Astrocyte of the spinal cord (primary cell): ENCODE measurements around the gene NPAS2.

Experiments
- DNase-seq: peaks from one replicate; pipeline ENCODE4 v3.0.0; 2011; ENCODE audit warnings: low read depth, low spot score
- H3K4me3 ChIP-seq: 2 replicates; pipeline ENCODE4 v1.5.1; 2011; ENCODE audit warnings: low read depth, mild to moderate bottlenecking, low read length, moderate library complexity
- in situ Hi-C: cut with HindIII; loops from 2 replicates; pipeline ENCODE4 v1.10.0; 2017; ENCODE audit warnings: low sequenced_read_pairs
- TF ChIP-seq, protein P1 (sequence below): IDR thresholded peaks from 2 replicates; pipeline ENCODE4 v1.5.1; 2012; ENCODE audit warnings: low read depth, mild to moderate bottlenecking, low read length, inconsistent platforms

The NPAS2 gene

DNA sequence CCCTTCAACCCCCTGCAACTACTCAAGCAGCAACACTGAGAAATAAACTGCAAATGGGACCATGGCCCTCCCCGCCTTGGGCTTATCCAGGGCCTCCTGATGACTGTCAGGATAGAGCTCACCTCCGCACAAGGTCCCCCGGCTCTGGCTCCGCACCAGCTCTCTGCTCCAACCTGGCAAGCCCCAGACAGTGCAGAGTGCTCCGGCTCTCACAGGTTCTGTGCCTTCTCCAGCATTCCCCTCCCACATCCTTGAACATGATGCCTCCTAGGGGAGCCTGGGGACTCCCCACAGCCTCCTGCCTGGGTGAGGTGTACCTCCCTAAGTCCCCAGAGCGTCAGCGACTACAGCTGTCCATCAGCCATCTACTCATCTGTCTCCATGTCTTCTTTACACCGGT lies 26.7 kb upstream of the NPAS2 start:
- DNase-seq: no peak
- H3K4me3 ChIP-seq: no peak overlapping the region
- in situ Hi-C loops: no loop called here
- TF ChIP-seq, protein P1, sequence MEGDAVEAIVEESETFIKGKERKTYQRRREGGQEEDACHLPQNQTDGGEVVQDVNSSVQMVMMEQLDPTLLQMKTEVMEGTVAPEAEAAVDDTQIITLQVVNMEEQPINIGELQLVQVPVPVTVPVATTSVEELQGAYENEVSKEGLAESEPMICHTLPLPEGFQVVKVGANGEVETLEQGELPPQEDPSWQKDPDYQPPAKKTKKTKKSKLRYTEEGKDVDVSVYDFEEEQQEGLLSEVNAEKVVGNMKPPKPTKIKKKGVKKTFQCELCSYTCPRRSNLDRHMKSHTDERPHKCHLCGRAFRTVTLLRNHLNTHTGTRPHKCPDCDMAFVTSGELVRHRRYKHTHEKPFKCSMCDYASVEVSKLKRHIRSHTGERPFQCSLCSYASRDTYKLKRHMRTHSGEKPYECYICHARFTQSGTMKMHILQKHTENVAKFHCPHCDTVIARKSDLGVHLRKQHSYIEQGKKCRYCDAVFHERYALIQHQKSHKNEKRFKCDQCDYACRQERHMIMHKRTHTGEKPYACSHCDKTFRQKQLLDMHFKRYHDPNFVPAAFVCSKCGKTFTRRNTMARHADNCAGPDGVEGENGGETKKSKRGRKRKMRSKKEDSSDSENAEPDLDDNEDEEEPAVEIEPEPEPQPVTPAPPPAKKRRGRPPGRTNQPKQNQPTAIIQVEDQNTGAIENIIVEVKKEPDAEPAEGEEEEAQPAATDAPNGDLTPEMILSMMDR: no peak

DNA sequence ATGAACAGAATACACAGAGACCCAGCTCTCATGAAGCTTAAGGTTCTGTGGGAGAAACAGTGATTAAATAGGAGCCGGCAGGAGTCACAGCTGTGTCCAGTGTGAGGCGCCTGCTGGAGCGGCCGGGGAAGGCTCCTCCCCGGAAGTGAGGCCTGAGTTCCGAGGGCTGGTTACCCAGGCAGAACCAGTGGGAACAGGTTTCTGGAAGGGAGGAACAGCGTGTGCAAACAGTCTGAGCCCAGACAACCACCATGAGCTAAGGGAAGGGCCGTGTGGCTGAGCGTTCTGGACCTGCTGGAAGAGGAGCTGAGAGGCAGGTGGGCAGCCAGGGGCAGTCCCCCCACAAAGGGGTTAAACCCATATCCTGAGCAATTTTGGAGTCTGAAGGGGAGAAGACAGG lies 26.0 kb upstream of the NPAS2 start:
- in situ Hi-C loops: no loop called here
- DNase-seq: no peak

DNA sequence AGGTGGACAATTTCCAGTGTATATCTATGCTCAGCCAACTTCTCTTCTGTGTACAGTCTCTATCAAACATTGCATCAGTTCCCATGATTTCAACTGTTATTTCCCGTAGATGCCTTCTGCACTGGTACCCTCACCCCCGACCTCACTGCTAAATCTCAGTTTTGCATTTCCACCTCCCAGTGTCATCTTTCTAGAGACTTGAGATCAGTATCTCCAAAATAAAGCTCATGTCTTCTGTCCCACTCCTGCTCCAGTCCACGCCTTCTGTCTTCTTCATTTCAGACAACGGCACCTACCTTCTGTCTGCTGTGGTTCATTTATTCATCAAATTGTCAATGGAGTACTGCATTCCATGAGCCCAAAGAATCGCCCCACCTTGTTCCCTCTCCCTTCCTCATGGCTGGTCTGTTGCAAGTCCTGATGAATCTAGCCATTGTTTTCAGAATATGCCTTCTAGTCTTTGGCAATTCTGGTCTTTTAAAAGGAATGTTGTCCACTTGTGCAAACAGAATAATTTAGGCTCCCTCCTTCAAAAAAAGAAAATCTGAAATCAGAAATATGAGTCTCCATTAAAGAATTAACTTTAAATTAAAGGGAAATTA lies 23.3 kb upstream of the NPAS2 start:
- no peak overlapping the region for H3K4me3 ChIP-seq
- TF ChIP-seq, protein P1: no peak
- in situ Hi-C loops: no loop called here
- DNase-seq: no peak

More for the DNA sequence above, 26.0 kb upstream of the NPAS2 start:
- TF ChIP-seq, protein P1: no peak
- no peak overlapping the region for H3K4me3 ChIP-seq

DNA sequence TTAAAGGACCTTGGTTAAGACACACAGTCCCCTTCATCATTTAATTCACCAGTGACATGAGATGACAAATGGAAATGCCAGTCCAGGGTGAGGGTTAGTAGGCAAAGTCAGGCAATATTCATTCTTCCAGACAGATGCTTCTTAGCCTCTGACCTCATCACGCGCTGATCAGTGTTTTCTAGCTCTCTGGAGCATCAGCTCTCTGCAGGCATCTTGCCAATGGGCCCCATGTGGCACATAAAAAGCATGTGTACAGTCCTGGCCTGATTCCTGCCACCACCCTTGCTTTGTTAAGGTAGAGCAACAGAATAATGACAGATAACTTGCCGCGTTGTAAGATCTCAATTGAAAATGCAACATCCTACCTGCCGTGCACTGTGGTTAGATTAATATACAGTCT lies 20.3 kb upstream of the NPAS2 start:
- in situ Hi-C loops: no loop called here
- no peak for DNase-seq
- no peak overlapping the region for H3K4me3 ChIP-seq
- TF ChIP-seq, protein P1: no peak

DNA sequence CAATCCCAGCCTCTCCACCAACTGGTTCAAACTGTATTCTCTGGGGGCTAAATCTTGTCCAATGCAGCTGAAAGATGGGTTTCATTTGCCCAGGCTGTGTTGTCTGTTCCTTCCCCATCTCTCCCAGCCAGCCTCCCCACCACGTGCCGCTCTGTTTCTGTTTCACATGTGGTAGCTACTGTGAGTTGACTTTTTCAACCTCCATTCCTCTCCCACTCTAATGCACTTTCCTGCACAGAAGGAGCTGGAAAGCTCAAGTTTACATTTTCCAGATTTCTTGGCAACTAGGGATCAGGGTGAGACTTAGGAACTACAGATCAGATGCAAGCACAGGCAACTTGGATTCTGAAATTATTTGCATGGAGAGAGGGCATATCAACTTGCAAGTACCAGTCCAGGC lies 19.0 kb upstream of the NPAS2 start:
- TF ChIP-seq, protein P1: no peak
- in situ Hi-C loops: no loop called here
- no peak overlapping the region for H3K4me3 ChIP-seq
- DNase-seq: no peak

DNA sequence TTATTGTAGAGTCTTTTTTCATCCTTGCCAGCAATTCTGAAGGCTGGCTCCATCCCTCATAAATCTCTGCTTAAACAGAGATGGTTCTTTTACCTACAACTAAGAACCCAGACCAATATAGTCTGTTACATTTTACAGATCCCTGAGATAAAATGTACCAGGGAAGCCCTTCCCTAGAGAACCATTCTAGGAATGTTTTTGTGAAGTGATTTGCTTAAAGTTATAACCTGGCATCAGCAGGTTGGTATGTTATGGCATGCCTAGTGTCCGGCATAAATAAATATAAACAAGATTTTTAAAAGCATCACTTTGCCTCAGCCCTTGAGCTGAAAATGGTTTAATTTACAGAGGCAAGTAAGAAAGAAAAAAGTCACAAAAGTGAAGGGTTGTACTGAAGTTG lies 18.5 kb upstream of the NPAS2 start:
- TF ChIP-seq, protein P1: no peak
- in situ Hi-C loops: no loop called here
- H3K4me3 ChIP-seq: no peak overlapping the region
- peak; percentile 9 for DNase-seq
